GM12878 (cell line): ENCODE data around the gene GALNT18. TPM values are rescaled to one million over a fixed set of nuclear protein-coding genes. Genes with fewer than 3 reads are reported as not detected.

ENCODE experiments used
- ATAC-seq: fragments of 200-7000 bp; cut with Tn5 transposase; 3 replicates; pipeline ENCODE4 v1.9.1; 2020; ENCODE audit warnings: mild to moderate bottlenecking, moderate library complexity
- BruUV-seq: library from RNA; stranded (reverse); fragments of 400-500 nt; replicated peaks from 2 replicates; lab custom pipeline; 2021; lab: Mats Ljungman, UMichigan
- CTCF ChIA-PET: fragments of 300-600 bp; sonication (Branson Sonifier 250); formaldehyde crosslinking; extraction: SDS; loops from one replicate; lab custom pipeline; 2021; ENCODE audit warnings: inconsistent platforms; lab: Yijun Ruan, JAX
- POLR2A ChIA-PET: fragments of 350-600 bp; formaldehyde crosslinking; extraction: SDS; loops from one replicate; lab custom pipeline; 2021; ENCODE audit warnings: inconsistent platforms; lab: Charles Lee
- RAD21 ChIA-PET: fragments of 300-600 bp; sonication (Branson Sonifier 250); formaldehyde crosslinking; loops from one replicate; lab custom pipeline; 2023; ENCODE audit warnings: antibody characterized with exemption; ENCODE audit not compliant: unreplicated experiment; lab: Charles Lee
- SMC1A ChIA-PET: fragments of 300-600 bp; sonication (Branson Sonifier 250); formaldehyde crosslinking; loops from one replicate; lab custom pipeline; 2023; ENCODE audit not compliant: unreplicated experiment, uncharacterized antibody; lab: Charles Lee
- DNase-seq: peaks from one replicate; pipeline ENCODE4 v3.0.0-alpha.2; 2011; ENCODE audit warnings: low read depth, low spot score
- FAIRE-seq: peaks from 3 replicates; lab custom pipeline; 2011; peaks lifted over from hg19 to GRCh38; lab: Jason Lieb, UNC
- H2AFZ ChIP-seq: 2 replicates; pipeline ENCODE4 v1.6.0; 2011; ENCODE audit warnings: low read depth, low read length, control low read depth; ENCODE audit not compliant: control insufficient read depth
- H3K27ac ChIP-seq: 2 replicates; pipeline ENCODE4 v1.5.1; 2011; ENCODE audit warnings: control low read depth; ENCODE audit not compliant: control insufficient read depth, insufficient read depth
- H3K27me3 ChIP-seq, 2 experiments: replicated peaks in 1 of 2; 2 replicates each; pipeline versions ENCODE4 v1.6.0 to v1.6.1; 2011; ENCODE audit warnings: low read length in 1 of 2; ENCODE audit not compliant: control insufficient read depth in 2 of 2, insufficient read depth in 2 of 2
- H3K36me3 ChIP-seq, 2 experiments: 2 replicates each; pipeline ENCODE4 v1.5.1; 2011; ENCODE audit warnings: low read length in 1 of 2; ENCODE audit not compliant: control insufficient read depth in 2 of 2, insufficient read depth in 2 of 2
- H3K4me1 ChIP-seq: 2 replicates; pipeline ENCODE4 v1.6.1; 2011; ENCODE audit warnings: mild to moderate bottlenecking, low read length, moderate library complexity, mixed read lengths; ENCODE audit not compliant: control insufficient read depth, insufficient read depth
- H3K4me2 ChIP-seq: 2 replicates; pipeline ENCODE4 v1.6.0; 2011; ENCODE audit warnings: control low read depth; ENCODE audit not compliant: control insufficient read depth, insufficient read depth
- H3K4me3 ChIP-seq: fragments of 200-600 bp; sonication (generic); 2 replicates; pipeline ENCODE4 v1.5.1; 2016
- H3K79me2 ChIP-seq: 2 replicates; pipeline ENCODE4 v1.6.0; 2011; ENCODE audit warnings: low read length; ENCODE audit not compliant: control insufficient read depth, insufficient read depth
- H3K9ac ChIP-seq: 2 replicates; pipeline ENCODE4 v1.8.0; 2011; ENCODE audit warnings: low read length, control low read depth, mixed read lengths; ENCODE audit not compliant: control insufficient read depth, insufficient read depth
- H3K9me3 ChIP-seq: replicated peaks from 3 replicates; pipeline ENCODE4 v1.5.1; 2011; ENCODE audit warnings: mild to moderate bottlenecking, low read length; ENCODE audit not compliant: control insufficient read depth, insufficient read depth
- H4K20me1 ChIP-seq: 2 replicates; pipeline ENCODE4 v1.6.0; 2011; ENCODE audit not compliant: control insufficient read depth, insufficient read depth
- CBFB ChIP-seq: IDR thresholded peaks from 2 replicates; pipeline ENCODE4 v1.6.1; 2016; ENCODE audit warnings: antibody characterized with exemption, low read depth
- KAT2A ChIP-seq: conservative IDR thresholded peaks from 2 replicates; pipeline ENCODE4 v1.6.1; 2011; ENCODE audit warnings: low read depth, low read length; ENCODE audit not compliant: control insufficient read depth
- NR2C2 ChIP-seq: IDR thresholded peaks from 2 replicates; pipeline ENCODE4 v1.6.1; 2011; ENCODE audit warnings: borderline replicate concordance, low read depth; ENCODE audit not compliant: control insufficient read depth, insufficient read length
- RB1 ChIP-seq: fragments of 450-650 bp; formaldehyde crosslinking; IDR thresholded peaks from 2 replicates; pipeline ENCODE4 v1.6.1; 2017; ENCODE audit warnings: mild to moderate bottlenecking, borderline replicate concordance
- SMARCA5 ChIP-seq: fragments of 450-650 bp; IDR thresholded peaks from 2 replicates; pipeline ENCODE4 v1.6.1; 2017; ENCODE audit warnings: mild to moderate bottlenecking
- ZNF24 ChIP-seq: fragments of 450-650 bp; IDR thresholded peaks from 2 replicates; pipeline ENCODE4 v1.6.1; 2017; ENCODE audit warnings: antibody characterized with exemption, mild to moderate bottlenecking
- ZNF384 ChIP-seq: IDR thresholded peaks from 2 replicates; pipeline ENCODE4 v1.6.1; 2012; ENCODE audit warnings: low read depth, mild to moderate bottlenecking, low read length, improper control_type of control experiment, borderline replicate concordance
- WGBS: methylation state at CpG from one replicate; pipeline ENCODE4 v1.1.6; 2016; ENCODE audit warnings: low lambda C conversion rate; ENCODE audit not compliant: insufficient replicate concordance, insufficient coverage; ENCODE audit errors: missing lambda C conversion rate; 5-methylcytosine and 5-hydroxymethylcytosine counted together
- in situ Hi-C: fragments of 300-500 bp; cut with MboI; formaldehyde crosslinking; loops from 9 replicates; pipeline ENCODE4 v1.14.3; 2018; ENCODE audit warnings: mixed read lengths
- intact Hi-C: fragments of 100-400 bp; cut with micrococcal nuclease; formaldehyde crosslinking; loops from one replicate; pipeline ENCODE4 v1.14.2; 2022; ENCODE audit not compliant: unreplicated experiment
- polyA plus RNA-seq, 11 experiments: library from polyadenylated mRNA; depleted of rRNA in 4 of 11; unstranded in 6 of 11; stranded (reverse) in 5 of 11; fragments of >200 nt; fragmentation: Nextera tagmentation in 4 of 11; fragmentation: Illumina TruSeq in 1 of 11; extraction: Ambion mirVana in 4 of 11; extraction: Trizol in 1 of 11; gene quantifications; 1 replicate in 1 of 11; 2 replicates in 10 of 11; pipeline versions ENCODE4 v1.2.1 to v1.2.3, GENCODE V29; 2011 to 2016; ENCODE audit warnings: inconsistent platforms in 2 of 11, missing spikeins in 2 of 11, low read depth in 1 of 11
- total RNA-seq, 4 experiments: library from RNA; depleted of rRNA in 3 of 4; stranded (reverse); fragments of >200 nt in 3 of 4; fragmentation: Illumina TruSeq in 1 of 4; extraction: Trizol in 1 of 4; gene quantifications; 2 replicates each; pipeline versions ENCODE4 v1.2.1 to v1.2.3, GENCODE V29; 2013 to 2021

Gene GALNT18
- total and polyA plus RNA-seq, 10 of the 15 experiments (the other 5 are each of a cell fraction or from before 2014, with no cell fraction given), result 1.2 to 14.2 (median 6.3) TPM

DNA sequence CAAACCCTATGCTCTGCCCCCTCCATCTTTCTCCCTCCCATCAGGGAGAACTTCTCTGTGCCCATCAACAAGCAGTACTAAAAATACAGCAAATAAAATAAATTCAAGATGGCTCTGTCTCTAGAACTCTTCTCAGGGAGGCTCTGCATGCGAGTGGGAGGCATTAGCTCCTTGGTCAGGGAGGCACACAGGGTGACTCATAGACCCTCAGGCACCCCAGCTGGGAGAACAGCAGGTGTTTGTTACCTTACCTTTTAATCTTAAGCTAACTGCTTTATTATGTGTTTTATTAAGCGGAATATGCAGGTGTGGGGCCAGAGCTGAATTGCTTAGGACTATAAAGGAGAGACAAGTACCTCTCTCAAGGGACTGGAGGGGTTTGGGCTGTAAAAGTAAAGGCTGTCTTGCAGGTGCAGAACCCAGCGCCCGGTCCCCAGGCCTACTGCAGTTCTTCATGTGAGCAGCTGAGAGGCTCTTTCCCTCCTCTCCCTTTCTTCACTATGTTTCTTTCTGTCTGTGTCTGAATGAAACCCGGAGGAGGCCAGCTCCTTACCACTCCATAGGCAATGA is 289.6 kb downstream of the GALNT18 start:
- Histone ChIP-seq H2AFZ (no peak overlapping the region), H3K4me1 (no peaks in the 10 kb centered on the region), H3K9me3 (no peaks in the 10 kb centered on the region), H3K4me3 (no peak overlapping the region), H3K9ac (no peak overlapping the region), H4K20me1 (no peaks in the 10 kb centered on the region), H3K36me3 (peaks cover 0 to 2% of the 10 kb centered on the region in 2 experiments), H3K27ac (no peak overlapping the region), H3K4me2 (no peak overlapping the region), H3K79me2 (no peaks in the 10 kb centered on the region), H3K27me3 (no peaks in the 10 kb centered on the region)
- ChIA-PET POLR2A (no interaction called here), SMC1A (no interaction called here), RAD21 (no interaction called here), CTCF (interaction anchor here (0.7 to 0.8 kb wide), 2 partner anchors 14 to 24 kb away, joined by 3 read pairs; no protein-coding TSS in a partner anchor)
- WGBS, result 73% methylated on average over 5 of the region's 5 CpGs
- TF ChIP-seq ZNF24 (no peak), CBFB (no peak), NR2C2 (no peak), RB1 (no peak), ZNF384 (no peak)
- intact Hi-C loops (no loop called here), in situ Hi-C loops (no loop called here)
- ATAC-seq (no peak), DNase-seq (no peak), FAIRE-seq (no peak)
- no TSS peak for BruUV-seq

GRCh38 chr11:11329062-11329806 is 292.6 kb downstream of the GALNT18 start:
- POLR2A ChIA-PET, result no interaction called here
- no peak overlapping the region for H2AFZ ChIP-seq
- CTCF ChIA-PET, result no interaction called here
- in situ Hi-C loops, result no loop called here
- H3K27me3 ChIP-seq, result no peaks in the 10 kb centered on the region
- H3K4me1 ChIP-seq, result no peaks in the 10 kb centered on the region
- peaks cover 2 to 5% of the 10 kb centered on the region in 2 experiments for H3K36me3 ChIP-seq
- no peak for FAIRE-seq
- ATAC-seq, result no peak
- H4K20me1 ChIP-seq, result no peaks in the 10 kb centered on the region
- WGBS, result 43% methylated on average over 4 of the region's 4 CpGs
- BruUV-seq, result no TSS peak
- no peak overlapping the region for H3K4me2 ChIP-seq
- H3K9me3 ChIP-seq, result no peaks in the 10 kb centered on the region
- no peak for TF ChIP-seq KAT2A
- TF ChIP-seq SMARCA5, result no peak
- no peak overlapping the region for H3K27ac ChIP-seq
- no peak for DNase-seq
- no peak overlapping the region for H3K4me3 ChIP-seq
- intact Hi-C loops, result loop anchor here (10.0 kb wide), 1 partner anchor 456 kb away; no protein-coding TSS in a partner anchor
- H3K79me2 ChIP-seq, result no peaks in the 10 kb centered on the region
- RAD21 ChIA-PET, result no interaction called here
- no peak overlapping the region for H3K9ac ChIP-seq
- SMC1A ChIA-PET, result interaction anchor here (0.7 to 0.9 kb wide), 2 partner anchors 8 to 69 kb away, joined by 3 read pairs; no protein-coding TSS in a partner anchor
